Thyroid gland (tissue), 4 donors: ENCODE data around the gene ANKMY1.

Source experiments
- POLR2A ChIP-seq, 2 donors: fragments of 450-650 bp; IDR thresholded peaks; one replicate each; pipeline ENCODE4 v1.6.1; 2017; ENCODE audit warnings: antibody characterized with exemption in 2 of 2, mild to moderate bottlenecking in 2 of 2, moderate library complexity in 1 of 2
- TF ChIP-seq, protein P1 (sequence below), 6 experiments: fragments of 200-600 bp in 3 of 6; fragments of 450-650 bp in 3 of 6; sonication (generic) in 3 of 6; IDR thresholded peaks; one replicate each; pipeline ENCODE4 v1.5.1; 2016 to 2019; ENCODE audit warnings: antibody characterized with exemption in 6 of 6, mild to moderate bottlenecking in 2 of 6, inconsistent platforms in 1 of 6, moderate library complexity in 1 of 6

DNA sequence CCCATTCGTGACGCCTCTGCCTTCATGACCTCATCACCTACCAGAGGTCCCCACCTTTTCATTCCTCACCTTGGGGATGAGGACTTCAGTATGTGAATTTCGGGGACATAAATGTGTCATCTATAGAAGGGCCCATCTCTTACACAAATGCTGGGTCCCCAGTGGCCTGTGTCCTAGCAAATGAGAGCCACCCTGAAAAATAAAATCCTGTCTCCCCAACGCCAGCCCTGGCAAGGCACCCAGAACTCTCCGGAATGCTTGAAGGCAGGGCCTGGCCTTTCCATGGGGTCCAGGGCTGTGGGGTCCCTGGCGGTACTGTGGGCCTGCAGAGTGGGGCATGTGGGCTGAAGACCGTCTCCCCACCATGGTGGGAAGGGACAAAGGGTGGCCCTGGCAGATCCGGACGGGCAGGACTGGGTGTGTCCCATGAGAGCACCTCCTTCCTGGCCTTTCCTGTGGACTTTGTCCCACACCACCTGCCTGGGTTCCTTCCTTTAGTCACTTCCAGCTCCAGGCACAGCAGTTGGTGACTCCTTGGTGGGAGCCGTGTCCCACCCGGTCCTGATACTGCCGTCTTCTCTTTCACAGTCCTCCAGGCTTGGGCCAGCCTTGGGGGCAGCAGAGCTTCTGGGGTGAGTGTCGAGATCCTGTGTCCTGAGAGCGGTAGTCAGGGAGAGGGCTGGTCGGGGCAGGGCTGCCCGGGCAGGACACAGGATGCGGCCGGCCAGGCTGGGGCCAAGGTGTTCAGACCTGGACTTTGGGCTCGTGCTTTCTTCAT is 47.3 kb upstream of the ANKMY1 start:
- TF ChIP-seq, protein P1, sequence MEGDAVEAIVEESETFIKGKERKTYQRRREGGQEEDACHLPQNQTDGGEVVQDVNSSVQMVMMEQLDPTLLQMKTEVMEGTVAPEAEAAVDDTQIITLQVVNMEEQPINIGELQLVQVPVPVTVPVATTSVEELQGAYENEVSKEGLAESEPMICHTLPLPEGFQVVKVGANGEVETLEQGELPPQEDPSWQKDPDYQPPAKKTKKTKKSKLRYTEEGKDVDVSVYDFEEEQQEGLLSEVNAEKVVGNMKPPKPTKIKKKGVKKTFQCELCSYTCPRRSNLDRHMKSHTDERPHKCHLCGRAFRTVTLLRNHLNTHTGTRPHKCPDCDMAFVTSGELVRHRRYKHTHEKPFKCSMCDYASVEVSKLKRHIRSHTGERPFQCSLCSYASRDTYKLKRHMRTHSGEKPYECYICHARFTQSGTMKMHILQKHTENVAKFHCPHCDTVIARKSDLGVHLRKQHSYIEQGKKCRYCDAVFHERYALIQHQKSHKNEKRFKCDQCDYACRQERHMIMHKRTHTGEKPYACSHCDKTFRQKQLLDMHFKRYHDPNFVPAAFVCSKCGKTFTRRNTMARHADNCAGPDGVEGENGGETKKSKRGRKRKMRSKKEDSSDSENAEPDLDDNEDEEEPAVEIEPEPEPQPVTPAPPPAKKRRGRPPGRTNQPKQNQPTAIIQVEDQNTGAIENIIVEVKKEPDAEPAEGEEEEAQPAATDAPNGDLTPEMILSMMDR (IDR thresholded peaks at IDR 0.05): no peak
- TF ChIP-seq POLR2A (IDR thresholded peaks at IDR 0.05): no peak
